ENCODE measurements around the gene GLI2. TPM values are rescaled to one million over a fixed set of nuclear protein-coding genes. Genes with fewer than 3 reads are reported as not detected.

GLI2 gene
- polyA plus RNA-seq, 3 donors = not detected

DNA sequence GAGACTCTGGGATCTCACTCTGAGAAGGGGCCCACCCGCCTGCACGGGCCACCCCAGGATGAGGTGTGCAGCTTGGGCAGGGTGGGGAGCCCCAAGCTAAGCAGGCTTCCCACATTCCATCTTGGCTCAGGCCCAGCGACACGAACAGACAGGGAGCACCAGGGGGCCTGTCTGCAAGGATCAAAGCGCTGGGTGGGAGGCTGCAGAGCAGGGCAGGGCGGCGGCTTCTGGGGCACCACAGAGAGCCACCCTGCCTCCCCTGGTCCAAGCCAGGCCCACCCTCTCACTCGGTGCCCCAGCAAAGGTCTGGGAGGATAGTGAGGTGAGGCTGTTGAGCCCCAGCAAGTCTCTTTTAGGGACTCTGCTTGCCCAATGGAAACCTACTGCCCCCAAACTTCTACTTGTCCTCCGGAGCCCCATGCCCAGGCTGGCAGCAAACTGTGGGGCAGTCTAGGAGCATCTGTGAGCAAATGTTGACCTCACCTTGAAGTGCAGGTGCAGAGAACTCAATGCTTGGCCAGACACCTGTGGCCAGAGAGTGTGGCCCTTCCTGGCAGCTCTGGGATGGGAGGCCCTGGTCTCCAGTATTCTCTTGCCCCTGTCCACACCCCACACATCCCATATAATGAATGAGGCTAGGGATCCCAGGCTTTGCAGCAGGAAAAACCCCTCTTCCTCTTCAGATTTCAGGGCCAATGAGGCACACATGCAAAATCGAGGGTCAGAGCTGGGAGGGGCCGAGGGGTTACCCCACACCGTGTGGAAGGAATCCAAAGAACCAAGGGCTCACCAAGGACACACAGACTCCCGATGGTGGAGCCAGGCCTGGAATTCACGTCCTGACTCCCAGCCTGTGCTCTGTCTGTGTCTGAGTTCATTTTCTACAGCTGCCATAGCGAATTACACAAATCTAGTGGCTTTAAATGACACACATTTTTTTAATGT lies 18.8 kb upstream of the GLI2 start:
- intact Hi-C loops (cut with micrococcal nuclease) = no loop called here
- Histone ChIP-seq H3K9me3 (replicated peaks in 1 of 2; ENCODE audit: control insufficient read depth in 1 of 2, insufficient read depth in 1 of 2, low read length in 2 of 2) (no peaks in the 10 kb centered on the region), H3K27me3 (ENCODE audit: control insufficient read depth in 2 of 2, insufficient read depth in 2 of 2, low read length in 2 of 2) (no peaks in the 10 kb centered on the region), H2AFZ (ENCODE audit: insufficient read depth, low read depth, low read length, poor library complexity, severe bottlenecking) (no peak overlapping the region), H3K4me3 (replicated peaks in 1 of 3; ENCODE audit: low read depth in 2 of 3, low read length in 3 of 3) (no peak overlapping the region), H4K20me1 (ENCODE audit: insufficient read depth, low read length) (no peaks in the 10 kb centered on the region), H3K9ac (ENCODE audit: insufficient read depth, low read length, poor library complexity, severe bottlenecking) (no peak overlapping the region), H3K79me2 (ENCODE audit: insufficient read depth, low read length) (no peaks in the 10 kb centered on the region), H3K4me2 (replicated peaks; ENCODE audit: extremely low read depth, low read length, poor library complexity, severe bottlenecking) (no peak overlapping the region), H3K4me1 (ENCODE audit: control insufficient read depth in 1 of 2, insufficient read depth in 2 of 2, low read length in 2 of 2) (no peaks in the 10 kb centered on the region), H3K27ac (ENCODE audit: low read depth in 1 of 2, low read length in 2 of 2) (no peak overlapping the region), H3K36me3 (replicated peaks in 1 of 2; ENCODE audit: control insufficient read depth in 1 of 2, insufficient read depth in 2 of 2, low read length in 2 of 2) (no peaks in the 10 kb centered on the region)
- Mint-ChIP-seq H3K4me3 (no peak overlapping the region), H3K4me1 (no peaks in the 10 kb centered on the region), H3K36me3 (no peaks in the 10 kb centered on the region), H3K9me3 (no peaks in the 10 kb centered on the region), H3K27me3 (ENCODE audit: low read depth in 3 of 3) (peaks cover 0 to 7% (median 4%) of the 10 kb centered on the region in 3 donors), H3K27ac (no peak overlapping the region)
- TF ChIP-seq, protein P1, sequence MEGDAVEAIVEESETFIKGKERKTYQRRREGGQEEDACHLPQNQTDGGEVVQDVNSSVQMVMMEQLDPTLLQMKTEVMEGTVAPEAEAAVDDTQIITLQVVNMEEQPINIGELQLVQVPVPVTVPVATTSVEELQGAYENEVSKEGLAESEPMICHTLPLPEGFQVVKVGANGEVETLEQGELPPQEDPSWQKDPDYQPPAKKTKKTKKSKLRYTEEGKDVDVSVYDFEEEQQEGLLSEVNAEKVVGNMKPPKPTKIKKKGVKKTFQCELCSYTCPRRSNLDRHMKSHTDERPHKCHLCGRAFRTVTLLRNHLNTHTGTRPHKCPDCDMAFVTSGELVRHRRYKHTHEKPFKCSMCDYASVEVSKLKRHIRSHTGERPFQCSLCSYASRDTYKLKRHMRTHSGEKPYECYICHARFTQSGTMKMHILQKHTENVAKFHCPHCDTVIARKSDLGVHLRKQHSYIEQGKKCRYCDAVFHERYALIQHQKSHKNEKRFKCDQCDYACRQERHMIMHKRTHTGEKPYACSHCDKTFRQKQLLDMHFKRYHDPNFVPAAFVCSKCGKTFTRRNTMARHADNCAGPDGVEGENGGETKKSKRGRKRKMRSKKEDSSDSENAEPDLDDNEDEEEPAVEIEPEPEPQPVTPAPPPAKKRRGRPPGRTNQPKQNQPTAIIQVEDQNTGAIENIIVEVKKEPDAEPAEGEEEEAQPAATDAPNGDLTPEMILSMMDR (IDR thresholded peaks at IDR 0.05) = no peak
- 88% methylated on average over 10 of the region's 15 CpGs for WGBS (ENCODE audit: insufficient coverage)
- DNase-seq = no peak

DNA sequence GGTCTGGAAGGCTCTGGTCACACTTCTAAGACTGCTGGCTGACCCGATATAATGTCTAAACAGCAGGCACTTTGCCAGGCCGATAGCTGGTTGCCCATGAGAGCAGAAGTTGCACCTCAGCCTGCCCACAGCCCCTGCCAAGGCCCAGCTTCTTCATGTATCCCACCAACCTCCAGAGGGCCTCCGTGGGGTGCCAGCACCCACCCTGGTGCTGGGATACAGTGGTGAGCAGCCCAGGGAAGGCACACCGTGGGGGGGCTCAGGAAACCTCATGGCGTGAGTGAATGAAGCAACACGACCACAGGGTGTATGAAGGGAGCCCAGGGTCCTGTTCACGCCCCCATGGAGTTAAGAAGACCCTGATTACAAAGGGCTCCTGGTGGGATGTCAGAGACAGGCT lies 16.2 kb upstream of the GLI2 start:
- H3K4me1 Mint-ChIP-seq = no peaks in the 10 kb centered on the region
- 81% methylated on average over 4 of the region's 7 CpGs for WGBS (ENCODE audit: insufficient coverage)
- no peak overlapping the region for H3K27ac Mint-ChIP-seq
- peaks cover 4 to 11% (median 8%) of the 10 kb centered on the region in 3 donors for H3K27me3 Mint-ChIP-seq (ENCODE audit: low read depth in 3 of 3)
- H3K4me2 ChIP-seq (replicated peaks; ENCODE audit: extremely low read depth, low read length, poor library complexity, severe bottlenecking) = no peak overlapping the region
- H4K20me1 ChIP-seq (ENCODE audit: insufficient read depth, low read length) = no peaks in the 10 kb centered on the region
- no peaks in the 10 kb centered on the region for H3K9me3 ChIP-seq (replicated peaks in 1 of 2; ENCODE audit: control insufficient read depth in 1 of 2, insufficient read depth in 1 of 2, low read length in 2 of 2)
- no peak overlapping the region for H3K4me3 ChIP-seq (replicated peaks in 1 of 3; ENCODE audit: low read depth in 2 of 3, low read length in 3 of 3)
- no peak overlapping the region for H3K4me3 Mint-ChIP-seq
- H3K9ac ChIP-seq (ENCODE audit: insufficient read depth, low read length, poor library complexity, severe bottlenecking) = no peak overlapping the region
- no peak overlapping the region for H3K27ac ChIP-seq (ENCODE audit: low read depth in 1 of 2, low read length in 2 of 2)
- no peaks in the 10 kb centered on the region for H3K36me3 Mint-ChIP-seq
- peaks cover 0 to 2% (median 0%) of the 10 kb centered on the region in 7 donors for H3K9me3 Mint-ChIP-seq
- TF ChIP-seq, protein P1 (IDR thresholded peaks at IDR 0.05) = no peak
- no peak for DNase-seq
- H3K27me3 ChIP-seq (ENCODE audit: control insufficient read depth in 2 of 2, insufficient read depth in 2 of 2, low read length in 2 of 2) = peaks cover 0 to 2% of the 10 kb centered on the region in 2 donors
- no peaks in the 10 kb centered on the region for H3K4me1 ChIP-seq (ENCODE audit: control insufficient read depth in 1 of 2, insufficient read depth in 2 of 2, low read length in 2 of 2)
- no peaks in the 10 kb centered on the region for H3K36me3 ChIP-seq (replicated peaks in 1 of 2; ENCODE audit: control insufficient read depth in 1 of 2, insufficient read depth in 2 of 2, low read length in 2 of 2)
- no peak overlapping the region for H2AFZ ChIP-seq (ENCODE audit: insufficient read depth, low read depth, low read length, poor library complexity, severe bottlenecking)
- intact Hi-C loops (cut with micrococcal nuclease) = no loop called here
- H3K79me2 ChIP-seq (ENCODE audit: insufficient read depth, low read length) = no peaks in the 10 kb centered on the region

Measured in CD14-positive monocyte (primary cell).